Psoas muscle (tissue), 8 donors: Measurements from ENCODE around the gene MTFR1L. TPM values are rescaled to one million over a fixed set of nuclear protein-coding genes. Genes with fewer than 3 reads are reported as not detected.

ENCODE experiments used
- ATAC-seq, 4 donors: fragments of 200-7000 bp; cut with Tn5 transposase; one replicate each; pipeline ENCODE4 v1.9.1; 2020; ENCODE audit warnings: moderate library complexity in 3 of 4, mild to moderate bottlenecking in 2 of 4
- DNase-seq, 2 donors: peaks; one replicate each; pipeline ENCODE4 v3.0.0-alpha.2; 2020
- H3K27ac ChIP-seq: fragments of 200-600 bp; one replicate; pipeline ENCODE4 v1.8.0; 2022
- H3K27me3 ChIP-seq, 3 donors: fragments of 200-600 bp in 1 of 3; one replicate each; pipeline versions ENCODE4 v1.6.1 to v1.8.0; 2013 to 2022; ENCODE audit warnings: low read length in 2 of 3, mild to moderate bottlenecking in 2 of 3, moderate library complexity in 1 of 3; ENCODE audit not compliant: insufficient read depth in 3 of 3
- H3K36me3 ChIP-seq, 2 donors: fragments of 200-600 bp in 1 of 2; one replicate each; pipeline versions ENCODE4 v1.6.1 to v1.8.0; 2013 to 2022; ENCODE audit warnings: low read depth in 1 of 2, mild to moderate bottlenecking in 1 of 2, moderate library complexity in 1 of 2; ENCODE audit not compliant: insufficient read depth in 1 of 2
- H3K4me1 ChIP-seq: fragments of 200-600 bp; one replicate; pipeline ENCODE4 v1.8.0; 2022
- H3K4me3 ChIP-seq: fragments of 200-600 bp; one replicate; pipeline ENCODE4 v1.8.0; 2022; ENCODE audit warnings: mild to moderate bottlenecking
- H3K9me3 ChIP-seq: fragments of 200-600 bp; one replicate; pipeline ENCODE4 v1.8.0; 2022
- CTCF ChIP-seq: fragments of 200-600 bp; IDR thresholded peaks from one replicate; pipeline ENCODE4 v1.8.0; 2022; ENCODE audit warnings: antibody characterized with exemption
- WGBS, 3 donors: extraction: QIAGEN DNeasy Blood & Tissue Kit; methylation state at CpG; one replicate each; pipeline versions ENCODE4 v1.1.6 to v1.1.7; 2013; 5-methylcytosine and 5-hydroxymethylcytosine counted together
- intact Hi-C, 2 donors: fragments of 100-400 bp; cut with DNase I; formaldehyde crosslinking; loops; one replicate each; pipeline versions ENCODE4 v1.11.0 to v1.14.2; 2022
- polyA plus RNA-seq, 3 donors: library from polyadenylated mRNA; stranded (reverse); fragments of 200-250 nt; gene quantifications; one replicate each; pipeline ENCODE4 v1.2.3, GENCODE V29; 2013
- total RNA-seq, 4 donors: library from RNA; stranded (reverse); fragmentation: NEBNext Ultra II Directional in 2 of 4; extraction: Animal tissue kit (Norgen Biotek cat#: 25700) in 2 of 4; gene quantifications; one replicate each; pipeline versions ENCODE4 v1.2.1 to v1.2.4, GENCODE V29; 2021 to 2023
- donor health status: healthy with polysubstance abuse.
- donor health status: DM: no; HTN: no; CAD: no; lungs with moderate emphysema.
- donor health status: Bipolar disorder and iron deficiency.
- donor health status: healthy.
- donor health status: DM: yes; HTN: yes; CAD: no.
- donor health status: DM: no; HTN: no; CAD: no.
- donor health status: DM: no; HTN: no; CAD: no.
- donor health status: DM: yes; HTN: yes; CAD: no.

MTFR1L gene
- total and polyA plus RNA-seq, 7 donors = 85.2 to 135 (median 99.2) TPM

DNA sequence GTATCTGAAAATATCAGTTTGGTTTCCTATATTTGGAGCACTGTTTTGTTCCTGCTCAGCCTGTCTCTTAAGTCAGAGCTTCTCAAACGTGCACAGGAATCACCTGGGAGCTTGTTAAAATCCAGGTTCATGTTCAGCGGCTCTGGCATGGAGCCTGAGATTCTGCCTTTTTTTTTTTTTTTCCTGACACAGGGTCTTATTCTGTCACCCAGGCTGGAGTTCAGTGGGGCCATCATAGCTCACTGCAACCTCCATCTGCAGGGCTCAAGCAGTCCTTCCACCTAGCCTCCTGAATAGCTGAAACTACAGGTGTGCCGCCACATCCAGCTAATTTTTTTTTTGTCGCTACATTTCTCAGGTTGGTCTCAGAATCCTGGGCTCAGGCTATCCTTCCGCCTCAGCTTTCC, 32.0 kb upstream of the MTFR1L start:
- H3K4me3 ChIP-seq = no peak overlapping the region
- H3K9me3 ChIP-seq = no peaks in the 10 kb centered on the region
- intact Hi-C loops = no loop called here
- TF ChIP-seq CTCF = no peak
- ATAC-seq (no peak), DNase-seq (no peak)
- no peaks in the 10 kb centered on the region for H3K27me3 ChIP-seq
- H3K27ac ChIP-seq = peak overlapping the region; percentile 71
- H3K4me1 ChIP-seq = peaks cover 45% of the 10 kb centered on the region
- 82 to 85% (median 82%) methylated on average over 5 of the region's 5 CpGs for WGBS, 3 donors
- peaks cover 0 to 7% of the 10 kb centered on the region in 2 donors for H3K36me3 ChIP-seq

- 83 to 87% (median 84%) methylated on average over 6 of the region's 6 CpGs for WGBS, 3 donors
- no peak for ATAC-seq
Measured at GRCh38 chr1:25790472-25790871, 29.3 kb upstream of the MTFR1L start.

GRCh38 chr1:25792115-25792514, 27.6 kb upstream of the MTFR1L start:
- no peak overlapping the region for H3K4me3 ChIP-seq
- no peak for ATAC-seq
- no peaks in the 10 kb centered on the region for H3K9me3 ChIP-seq
- no peaks in the 10 kb centered on the region for H3K36me3 ChIP-seq
- no peak overlapping the region for H3K27ac ChIP-seq
- intact Hi-C loops = loop anchor here in 1 of 2 donors (5.0 kb wide), 1 partner anchor 95 kb away; no protein-coding TSS in a partner anchor
- H3K27me3 ChIP-seq = no peaks in the 10 kb centered on the region
- no peak for DNase-seq
- H3K4me1 ChIP-seq = peaks cover 42% of the 10 kb centered on the region
- 55 to 64% (median 64%) methylated on average over 4 of the region's 4 CpGs for WGBS, 3 donors
- no peak for TF ChIP-seq CTCF

More at GRCh38 chr1:25790472-25790871, 29.3 kb upstream of the MTFR1L start:
- intact Hi-C loops = loop anchor here in 1 of 2 donors (5.0 kb wide), 1 partner anchor 93 kb away; no protein-coding TSS in a partner anchor
- Histone ChIP-seq H3K9me3 (no peaks in the 10 kb centered on the region), H3K4me1 (peaks cover 44% of the 10 kb centered on the region), H3K27me3 (no peaks in the 10 kb centered on the region), H3K36me3 (no peaks in the 10 kb centered on the region), H3K4me3 (no peak overlapping the region), H3K27ac (no peak overlapping the region)
- no peak for DNase-seq
- no peak for TF ChIP-seq CTCF

DNA sequence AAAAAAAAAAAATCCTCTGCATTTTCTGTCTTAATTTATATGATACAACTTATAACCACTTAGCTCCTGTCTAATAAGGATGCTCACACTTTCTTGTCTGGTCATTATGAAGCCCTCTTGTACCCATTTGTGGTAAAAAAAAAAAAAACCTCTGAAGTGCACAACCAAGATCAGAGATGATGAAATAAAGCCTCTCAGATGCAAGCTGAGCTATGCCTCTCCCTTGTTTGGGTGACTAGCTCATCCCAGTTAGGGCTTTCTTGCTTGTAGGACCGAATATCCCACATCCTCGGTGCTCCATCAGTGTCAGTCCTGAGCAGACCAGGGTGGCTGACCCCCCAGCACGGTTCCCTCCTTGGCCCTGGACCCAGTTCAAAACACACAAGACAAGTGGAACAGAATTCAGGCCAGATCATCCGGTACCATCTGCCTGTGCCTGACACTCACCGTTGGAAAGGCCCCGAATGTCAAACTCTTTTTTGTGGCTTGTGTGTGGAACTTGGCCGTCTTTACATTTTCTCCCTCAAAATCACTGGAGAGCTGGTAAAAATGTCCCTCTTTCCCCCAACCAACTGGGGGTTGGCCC, 26.1 kb upstream of the MTFR1L start:
- DNase-seq (no peak), ATAC-seq (no peak)
- no peaks in the 10 kb centered on the region for H3K9me3 ChIP-seq
- no peaks in the 10 kb centered on the region for H3K36me3 ChIP-seq
- intact Hi-C loops = loop anchor here in 1 of 2 donors (5.0 kb wide), 1 partner anchor 96 kb away; no protein-coding TSS in a partner anchor
- TF ChIP-seq CTCF = no peak
- no peak overlapping the region for H3K4me3 ChIP-seq
- H3K27ac ChIP-seq = peak overlapping the region; percentile 84
- H3K4me1 ChIP-seq = peaks cover 36% of the 10 kb centered on the region
- no peaks in the 10 kb centered on the region for H3K27me3 ChIP-seq
- WGBS, 3 donors = 37 to 66% (median 49%) methylated on average over 7 of the region's 7 CpGs
